Gastroesophageal sphincter (tissue), 4 donors: ENCODE results near the gene SF3A1. TPM values are rescaled to one million over a fixed set of nuclear protein-coding genes. Genes with fewer than 3 reads are reported as not detected.

ENCODE experiments used
- ATAC-seq: fragments of 150-250 bp; one replicate; pipeline ENCODE4 v1.9.1; 2016; ENCODE audit warnings: mild to moderate bottlenecking, moderate library complexity
- H3K27ac ChIP-seq, 4 donors: fragments of 200-600 bp; sonication (generic) in 3 of 4; 1 replicate in 3 of 4; 2 replicates in 1 of 4; pipeline ENCODE4 v1.5.1; 2016 to 2019
- H3K27me3 ChIP-seq: fragments of 200-600 bp; sonication (generic); one replicate; pipeline ENCODE4 v1.5.1; 2019
- H3K36me3 ChIP-seq, 2 donors: fragments of 200-600 bp; sonication (generic); one replicate each; pipeline ENCODE4 v1.5.1; 2019; ENCODE audit warnings: control low read depth in 1 of 2
- H3K4me1 ChIP-seq, 3 donors: fragments of 200-600 bp; sonication (generic); 1 replicate in 2 of 3; 2 replicates in 1 of 3; pipeline ENCODE4 v1.5.1; 2016 to 2019; ENCODE audit warnings: control low read depth in 2 of 3
- H3K4me3 ChIP-seq, 2 donors: fragments of 200-600 bp; sonication (generic); one replicate each; pipeline ENCODE4 v1.5.1; 2019; ENCODE audit warnings: mild to moderate bottlenecking in 1 of 2, moderate library complexity in 1 of 2
- H3K9me3 ChIP-seq, 3 donors: fragments of 200-600 bp; sonication (generic); one replicate each; pipeline ENCODE4 v1.5.1; 2017 to 2019; ENCODE audit warnings: control low read depth in 2 of 3
- CTCF ChIP-seq, 4 experiments: fragments of 200-600 bp in 2 of 4; fragments of 450-650 bp in 2 of 4; sonication (generic) in 1 of 4; IDR thresholded peaks; one replicate each; pipeline ENCODE4 v1.5.1; 2017 to 2019; ENCODE audit warnings: antibody characterized with exemption in 4 of 4, mild to moderate bottlenecking in 2 of 4, moderate library complexity in 2 of 4
- EP300 ChIP-seq: sonication (generic); formaldehyde crosslinking; IDR thresholded peaks from one replicate; pipeline ENCODE4 v1.6.1; 2017; ENCODE audit warnings: antibody characterized with exemption, mild to moderate bottlenecking
- POLR2A ChIP-seq, 2 donors: fragments of 450-650 bp; IDR thresholded peaks; one replicate each; pipeline ENCODE4 v1.6.1; 2017; ENCODE audit warnings: antibody characterized with exemption in 2 of 2, mild to moderate bottlenecking in 2 of 2, moderate library complexity in 1 of 2
- POLR2AphosphoS5 ChIP-seq: sonication (generic); formaldehyde crosslinking; IDR thresholded peaks from one replicate; pipeline ENCODE4 v1.6.1; 2017; ENCODE audit warnings: antibody characterized with exemption
- WGBS, 2 donors: methylation state at CpG; one replicate each; pipeline ENCODE4 v1.1.5; 2018; ENCODE audit warnings: low coverage in 1 of 2; 5-methylcytosine and 5-hydroxymethylcytosine counted together
- total RNA-seq, 4 donors: library from RNA; depleted of rRNA; stranded (reverse); fragments of >200 nt; gene quantifications; one replicate each; pipeline ENCODE4 v1.1.0, GENCODE V29; 2016

Gene SF3A1
- total RNA-seq, 4 donors from 2014 or later, result 46.1 to 80.8 (median 63.7) TPM

- no peak for ATAC-seq
- no peaks in the 10 kb centered on the region for H3K27me3 ChIP-seq
- H3K4me1 ChIP-seq, result peaks cover 7 to 35% (median 21%) of the 10 kb centered on the region in 3 donors
- no peak for TF ChIP-seq EP300
- no peak for TF ChIP-seq CTCF (IDR thresholded peaks at IDR 0.05)
- no peak for TF ChIP-seq POLR2A (IDR thresholded peaks at IDR 0.05)
- TF ChIP-seq POLR2AphosphoS5, result no peak
- no peaks in the 10 kb centered on the region for H3K9me3 ChIP-seq
- no peak overlapping the region for H3K4me3 ChIP-seq
- H3K27ac ChIP-seq, result peak overlapping the region in 2 of 4 donors; percentile 3 to 8
- WGBS, 2 donors, result 40% methylated on average over 1 of the region's 11 CpGs; no CpG with 5 or more reads in 1 of the 2 donors
- peaks cover 0 to 83% of the 10 kb centered on the region in 2 donors for H3K36me3 ChIP-seq
These were observed 61.9 kb downstream of the SF3A1 start for GRCh38 chr22:30294830-30295229.

- ATAC-seq, result no peak
- Histone ChIP-seq H3K27ac (peak overlapping the region in 2 of 4 donors; percentile 3 to 8), H3K36me3 (peaks cover 0 to 76% of the 10 kb centered on the region in 2 donors), H3K9me3 (no peaks in the 10 kb centered on the region), H3K27me3 (no peaks in the 10 kb centered on the region), H3K4me3 (no peak overlapping the region), H3K4me1 (peaks cover 7 to 35% (median 21%) of the 10 kb centered on the region in 3 donors)
- TF ChIP-seq POLR2AphosphoS5 (no peak), EP300 (no peak), POLR2A (IDR thresholded peaks at IDR 0.05) (no peak), CTCF (IDR thresholded peaks at IDR 0.05) (no peak)
- WGBS, 2 donors, result 0 to 67% methylated on average over 1 of the region's 9 CpGs
These were observed 62.6 kb downstream of the SF3A1 start for GRCh38 chr22:30294066-30294465.

GRCh38 chr22:30293026-30293425, 63.7 kb downstream of the SF3A1 start:
- H3K36me3 ChIP-seq, result peaks cover 0 to 65% of the 10 kb centered on the region in 2 donors
- WGBS, 2 donors, result 60% methylated on average over 1 of the region's 7 CpGs; no CpG with 5 or more reads in 1 of the 2 donors
- no peaks in the 10 kb centered on the region for H3K9me3 ChIP-seq
- peak overlapping the region in 3 of 4 donors; percentile 95 to 98 (median 96) for H3K27ac ChIP-seq
- no peak overlapping the region for H3K4me3 ChIP-seq
- TF ChIP-seq CTCF (IDR thresholded peaks at IDR 0.05) (no peak), EP300 (no peak), POLR2AphosphoS5 (no peak), POLR2A (IDR thresholded peaks at IDR 0.05) (no peak)
- H3K27me3 ChIP-seq, result no peaks in the 10 kb centered on the region
- H3K4me1 ChIP-seq, result peaks cover 7 to 39% (median 28%) of the 10 kb centered on the region in 3 donors
- no peak for ATAC-seq

- Histone ChIP-seq H3K9me3 (no peaks in the 10 kb centered on the region), H3K36me3 (peaks cover 0 to 60% of the 10 kb centered on the region in 2 donors), H3K27ac (peak overlapping the region; percentile 94 to 98 (median 96)), H3K27me3 (no peaks in the 10 kb centered on the region), H3K4me3 (no peak overlapping the region), H3K4me1 (peaks cover 7 to 46% (median 32%) of the 10 kb centered on the region in 3 donors)
- no peak for TF ChIP-seq CTCF (IDR thresholded peaks at IDR 0.05)
- no peak for TF ChIP-seq EP300
- TF ChIP-seq POLR2AphosphoS5, result no peak
- TF ChIP-seq POLR2A (IDR thresholded peaks at IDR 0.05), result no peak
- WGBS, 2 donors, result 100% methylated on average over 1 of the region's 18 CpGs; no CpG with 5 or more reads in 1 of the 2 donors
- ATAC-seq, result no peak
These were observed 64.4 kb downstream of the SF3A1 start for GRCh38 chr22:30292069-30292970.
